DOHH2 (cell line): Measurements from ENCODE around the gene TMEM244.

Source experiments
- EZH2phosphoT487 ChIP-seq: fragments of 200-600 bp; sonication (generic); IDR thresholded peaks from 2 replicates; pipeline ENCODE4 v1.6.1; 2017; ENCODE audit warnings: borderline replicate concordance, mild to moderate bottlenecking, antibody characterized with exemption, low read length, moderate library complexity, mixed read lengths
- TF ChIP-seq, protein P1 (sequence below): fragments of 200-600 bp; sonication (generic); IDR thresholded peaks from one replicate; pipeline ENCODE4 v1.5.1; 2014; ENCODE audit warnings: antibody characterized with exemption, mild to moderate bottlenecking, low read depth, low read length; ENCODE audit not compliant: poor library complexity, severe bottlenecking

DNA sequence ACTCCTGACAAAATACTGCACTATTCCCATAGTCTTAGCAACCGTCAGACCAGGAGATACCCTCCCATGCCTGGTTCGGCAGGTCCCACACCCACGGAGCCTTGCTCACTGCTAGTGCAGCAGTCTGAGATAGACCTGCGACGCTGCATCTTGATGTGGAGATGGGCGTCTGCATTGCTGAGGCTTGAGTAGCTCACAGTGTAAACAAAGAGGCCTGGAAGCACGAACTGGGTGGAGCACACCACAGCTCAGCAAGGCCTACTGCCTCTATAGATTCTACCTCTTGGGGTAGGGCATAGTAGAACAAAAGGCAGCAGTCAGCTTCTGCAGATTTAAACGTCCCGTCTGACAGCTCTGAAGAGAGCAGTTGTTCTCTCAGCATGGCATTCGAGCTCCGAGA, 25.4 kb downstream of the TMEM244 start:
- TF ChIP-seq, protein P1, sequence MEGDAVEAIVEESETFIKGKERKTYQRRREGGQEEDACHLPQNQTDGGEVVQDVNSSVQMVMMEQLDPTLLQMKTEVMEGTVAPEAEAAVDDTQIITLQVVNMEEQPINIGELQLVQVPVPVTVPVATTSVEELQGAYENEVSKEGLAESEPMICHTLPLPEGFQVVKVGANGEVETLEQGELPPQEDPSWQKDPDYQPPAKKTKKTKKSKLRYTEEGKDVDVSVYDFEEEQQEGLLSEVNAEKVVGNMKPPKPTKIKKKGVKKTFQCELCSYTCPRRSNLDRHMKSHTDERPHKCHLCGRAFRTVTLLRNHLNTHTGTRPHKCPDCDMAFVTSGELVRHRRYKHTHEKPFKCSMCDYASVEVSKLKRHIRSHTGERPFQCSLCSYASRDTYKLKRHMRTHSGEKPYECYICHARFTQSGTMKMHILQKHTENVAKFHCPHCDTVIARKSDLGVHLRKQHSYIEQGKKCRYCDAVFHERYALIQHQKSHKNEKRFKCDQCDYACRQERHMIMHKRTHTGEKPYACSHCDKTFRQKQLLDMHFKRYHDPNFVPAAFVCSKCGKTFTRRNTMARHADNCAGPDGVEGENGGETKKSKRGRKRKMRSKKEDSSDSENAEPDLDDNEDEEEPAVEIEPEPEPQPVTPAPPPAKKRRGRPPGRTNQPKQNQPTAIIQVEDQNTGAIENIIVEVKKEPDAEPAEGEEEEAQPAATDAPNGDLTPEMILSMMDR, result no peak
- TF ChIP-seq EZH2phosphoT487, result no peak
